Hepatocyte (in vitro differentiated cells): ENCODE results near the gene CLASP2.

Experiments
- EZH2 ChIP-seq: fragments of 200-600 bp; sonication (generic); IDR thresholded peaks from 2 replicates; pipeline ENCODE4 v1.6.1; 2016; ENCODE audit warnings: antibody characterized with exemption, mild to moderate bottlenecking, borderline replicate concordance
- EZH2phosphoT487 ChIP-seq: fragments of 200-600 bp; sonication (generic); IDR thresholded peaks from one replicate; pipeline ENCODE4 v1.6.1; 2018; ENCODE audit warnings: antibody characterized with exemption, mild to moderate bottlenecking, low read depth, moderate library complexity; ENCODE audit not compliant: unreplicated experiment, severe bottlenecking
- TF ChIP-seq, protein P1 (sequence below): fragments of 200-600 bp; sonication (generic); IDR thresholded peaks from 2 replicates; pipeline ENCODE4 v1.5.1; 2016; ENCODE audit warnings: antibody characterized with exemption, mild to moderate bottlenecking; ENCODE audit not compliant: poor library complexity

DNA sequence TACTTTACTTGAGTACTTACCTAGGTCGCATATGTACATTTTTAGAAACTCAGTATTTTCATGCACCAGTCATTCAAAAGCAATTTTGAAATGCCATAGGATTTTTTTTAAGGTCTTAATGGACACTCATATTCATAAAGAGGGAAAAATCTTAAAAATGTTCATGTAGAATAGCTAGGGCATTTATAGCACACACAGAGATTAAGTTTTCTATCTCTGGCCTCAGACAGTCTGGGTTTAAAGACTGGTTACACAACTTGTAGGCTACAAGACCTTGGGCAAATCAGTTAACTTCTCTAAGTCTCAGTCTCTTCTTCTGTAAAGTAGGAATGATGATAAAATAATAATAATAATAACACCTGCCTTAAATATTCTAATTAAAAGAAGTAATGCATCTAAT, 229.4 kb downstream of the CLASP2 start:
- TF ChIP-seq, protein P1, sequence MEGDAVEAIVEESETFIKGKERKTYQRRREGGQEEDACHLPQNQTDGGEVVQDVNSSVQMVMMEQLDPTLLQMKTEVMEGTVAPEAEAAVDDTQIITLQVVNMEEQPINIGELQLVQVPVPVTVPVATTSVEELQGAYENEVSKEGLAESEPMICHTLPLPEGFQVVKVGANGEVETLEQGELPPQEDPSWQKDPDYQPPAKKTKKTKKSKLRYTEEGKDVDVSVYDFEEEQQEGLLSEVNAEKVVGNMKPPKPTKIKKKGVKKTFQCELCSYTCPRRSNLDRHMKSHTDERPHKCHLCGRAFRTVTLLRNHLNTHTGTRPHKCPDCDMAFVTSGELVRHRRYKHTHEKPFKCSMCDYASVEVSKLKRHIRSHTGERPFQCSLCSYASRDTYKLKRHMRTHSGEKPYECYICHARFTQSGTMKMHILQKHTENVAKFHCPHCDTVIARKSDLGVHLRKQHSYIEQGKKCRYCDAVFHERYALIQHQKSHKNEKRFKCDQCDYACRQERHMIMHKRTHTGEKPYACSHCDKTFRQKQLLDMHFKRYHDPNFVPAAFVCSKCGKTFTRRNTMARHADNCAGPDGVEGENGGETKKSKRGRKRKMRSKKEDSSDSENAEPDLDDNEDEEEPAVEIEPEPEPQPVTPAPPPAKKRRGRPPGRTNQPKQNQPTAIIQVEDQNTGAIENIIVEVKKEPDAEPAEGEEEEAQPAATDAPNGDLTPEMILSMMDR = no peak
- TF ChIP-seq EZH2 (no peak), EZH2phosphoT487 (no peak)
